Immature natural killer cell (primary cell): ENCODE data around the gene KBTBD8. TPM values are rescaled to one million over a fixed set of nuclear protein-coding genes. Genes with fewer than 3 reads are reported as not detected.

ENCODE experiments used
- DNase-seq, 3 donors: peaks; one replicate each; pipeline ENCODE4 v3.0.0; 2022; ENCODE audit warnings: mixed read lengths in 1 of 3
- H3K27ac Mint-ChIP-seq, 6 donors: one replicate each; pipeline ENCODE4 v1.8.0; 2020; ENCODE audit warnings: mixed read lengths in 6 of 6, mild to moderate bottlenecking in 5 of 6, inconsistent platforms in 4 of 6, moderate library complexity in 3 of 6
- H3K27me3 Mint-ChIP-seq, 3 donors: one replicate each; pipeline ENCODE4 v1.8.0; 2020 to 2021; ENCODE audit warnings: low read depth in 3 of 3, mild to moderate bottlenecking in 3 of 3, mixed read lengths in 3 of 3, moderate library complexity in 3 of 3, inconsistent platforms in 1 of 3
- H3K36me3 Mint-ChIP-seq, 3 donors: one replicate each; pipeline ENCODE4 v1.8.0; 2020; ENCODE audit warnings: mixed read lengths in 3 of 3, inconsistent platforms in 2 of 3, mild to moderate bottlenecking in 2 of 3
- H3K4me1 Mint-ChIP-seq, 2 donors: one replicate each; pipeline ENCODE4 v1.8.0; 2020; ENCODE audit warnings: inconsistent platforms in 2 of 2, mild to moderate bottlenecking in 2 of 2, mixed read lengths in 2 of 2, moderate library complexity in 1 of 2
- H3K4me3 Mint-ChIP-seq, 5 donors: one replicate each; pipeline ENCODE4 v1.8.0; 2020; ENCODE audit warnings: mild to moderate bottlenecking in 5 of 5, mixed read lengths in 5 of 5, inconsistent platforms in 3 of 5, moderate library complexity in 3 of 5
- H3K9me3 Mint-ChIP-seq, 6 donors: one replicate each; pipeline ENCODE4 v1.8.0; 2020; ENCODE audit warnings: mild to moderate bottlenecking in 6 of 6, mixed read lengths in 6 of 6, inconsistent platforms in 4 of 6, moderate library complexity in 3 of 6
- polyA plus RNA-seq, 3 donors: library from polyadenylated mRNA; unstranded; fragments of 300-500 nt; fragmentation: Illumina TruSeq; gene quantifications; one replicate each; pipeline ENCODE4 v1.2.3, GENCODE V29; 2021

The KBTBD8 gene
- polyA plus RNA-seq, 3 donors from 2014 or later, result 2.8 to 4.0 (median 3.0) TPM

GRCh38 chr3:67009716-67010115 lies 11.6 kb downstream of the KBTBD8 start:
- Mint-ChIP-seq H3K27me3 (peaks cover 0 to 2% (median 0%) of the 10 kb centered on the region in 3 donors), H3K36me3 (peaks cover 17 to 52% (median 27%) of the 10 kb centered on the region in 3 donors)

GRCh38 chr3:67011414-67012131 lies 13.5 kb downstream of the KBTBD8 start:
- no peak overlapping the region for H3K4me3 Mint-ChIP-seq
- no peaks in the 10 kb centered on the region for H3K9me3 Mint-ChIP-seq
- peaks cover 0 to 2% (median 0%) of the 10 kb centered on the region in 3 donors for H3K27me3 Mint-ChIP-seq
- no peak for DNase-seq
- H3K27ac Mint-ChIP-seq, result no peak overlapping the region
- peaks cover 0 to 4% of the 10 kb centered on the region in 2 donors for H3K4me1 Mint-ChIP-seq
- peaks cover 17 to 44% (median 27%) of the 10 kb centered on the region in 3 donors for H3K36me3 Mint-ChIP-seq

More at GRCh38 chr3:67009716-67010115, 11.6 kb downstream of the KBTBD8 start:
- peaks cover 0 to 7% of the 10 kb centered on the region in 2 donors for H3K4me1 Mint-ChIP-seq
- H3K4me3 Mint-ChIP-seq, result no peak overlapping the region
- H3K27ac Mint-ChIP-seq, result no peak overlapping the region
- no peak for DNase-seq
- H3K9me3 Mint-ChIP-seq, result no peaks in the 10 kb centered on the region

GRCh38 chr3:67012564-67012963 lies 14.5 kb downstream of the KBTBD8 start:
- Mint-ChIP-seq H3K4me3 (no peak overlapping the region), H3K9me3 (no peaks in the 10 kb centered on the region), H3K36me3 (peaks cover 17 to 44% (median 23%) of the 10 kb centered on the region in 3 donors), H3K4me1 (peaks cover 0 to 6% of the 10 kb centered on the region in 2 donors), H3K27ac (no peak overlapping the region), H3K27me3 (peaks cover 0 to 2% (median 0%) of the 10 kb centered on the region in 3 donors)
- no peak for DNase-seq

GRCh38 chr3:67015702-67016484 lies 17.8 kb downstream of the KBTBD8 start:
- no peak overlapping the region for H3K4me3 Mint-ChIP-seq
- H3K27me3 Mint-ChIP-seq, result peaks cover 0 to 3% (median 2%) of the 10 kb centered on the region in 3 donors
- DNase-seq, result no peak
- H3K27ac Mint-ChIP-seq, result no peak overlapping the region
- peaks cover 8 to 12% of the 10 kb centered on the region in 2 donors for H3K4me1 Mint-ChIP-seq
- peaks cover 11 to 20% (median 16%) of the 10 kb centered on the region in 3 donors for H3K36me3 Mint-ChIP-seq
- no peaks in the 10 kb centered on the region for H3K9me3 Mint-ChIP-seq

GRCh38 chr3:67016522-67017080 lies 18.5 kb downstream of the KBTBD8 start:
- H3K36me3 Mint-ChIP-seq, result peaks cover 11 to 13% (median 13%) of the 10 kb centered on the region in 3 donors
- H3K27ac Mint-ChIP-seq, result no peak overlapping the region
- no peak for DNase-seq
- H3K9me3 Mint-ChIP-seq, result no peaks in the 10 kb centered on the region
- peaks cover 0 to 3% (median 2%) of the 10 kb centered on the region in 3 donors for H3K27me3 Mint-ChIP-seq
- H3K4me3 Mint-ChIP-seq, result no peak overlapping the region
- peaks cover 8 to 12% of the 10 kb centered on the region in 2 donors for H3K4me1 Mint-ChIP-seq

- Mint-ChIP-seq H3K4me3 (no peak overlapping the region), H3K27ac (no peak overlapping the region)
Observed at GRCh38 chr3:67017211-67017610, 19.1 kb downstream of the KBTBD8 start.

GRCh38 chr3:67018105-67018788 lies 20.1 kb downstream of the KBTBD8 start:
- DNase-seq, result no peak
- Mint-ChIP-seq H3K27me3 (peaks cover 0 to 3% (median 0%) of the 10 kb centered on the region in 3 donors), H3K27ac (no peak overlapping the region), H3K9me3 (no peaks in the 10 kb centered on the region), H3K4me1 (peaks cover 8 to 12% of the 10 kb centered on the region in 2 donors), H3K4me3 (peak overlapping the region in 1 of 5 donors; percentile 48), H3K36me3 (peaks cover under 1 to 12% (median 3%) of the 10 kb centered on the region in 3 donors)

More at GRCh38 chr3:67017211-67017610, 19.1 kb downstream of the KBTBD8 start:
- Mint-ChIP-seq H3K9me3 (no peaks in the 10 kb centered on the region), H3K36me3 (peaks cover 5 to 9% (median 7%) of the 10 kb centered on the region in 3 donors), H3K4me1 (peaks cover 8 to 12% of the 10 kb centered on the region in 2 donors), H3K27me3 (peaks cover 0 to 3% (median 0%) of the 10 kb centered on the region in 3 donors)
- no peak for DNase-seq

GRCh38 chr3:67018789-67019526 lies 20.9 kb downstream of the KBTBD8 start:
- H3K27ac Mint-ChIP-seq, result no peak overlapping the region

GRCh38 chr3:67028001-67028784 lies 30.1 kb downstream of the KBTBD8 start:
- H3K4me1 Mint-ChIP-seq, result peaks cover 0 to 6% of the 10 kb centered on the region in 2 donors
- H3K27ac Mint-ChIP-seq, result no peak overlapping the region
- H3K36me3 Mint-ChIP-seq, result peaks cover 0 to 4% (median 0%) of the 10 kb centered on the region in 3 donors
- no peak for DNase-seq
- no peak overlapping the region for H3K4me3 Mint-ChIP-seq
- H3K27me3 Mint-ChIP-seq, result no peaks in the 10 kb centered on the region
- H3K9me3 Mint-ChIP-seq, result no peaks in the 10 kb centered on the region

More at GRCh38 chr3:67018789-67019526, 20.9 kb downstream of the KBTBD8 start:
- DNase-seq, result no peak
- no peaks in the 10 kb centered on the region for H3K9me3 Mint-ChIP-seq
- peaks cover 0 to 12% (median 0%) of the 10 kb centered on the region in 3 donors for H3K36me3 Mint-ChIP-seq
- peaks cover 0 to 3% (median 0%) of the 10 kb centered on the region in 3 donors for H3K27me3 Mint-ChIP-seq
- H3K4me3 Mint-ChIP-seq, result no peak overlapping the region
- peaks cover 8 to 12% of the 10 kb centered on the region in 2 donors for H3K4me1 Mint-ChIP-seq

- peaks cover 0 to 4% (median 0%) of the 10 kb centered on the region in 3 donors for H3K36me3 Mint-ChIP-seq
- peaks cover 0 to 6% of the 10 kb centered on the region in 2 donors for H3K4me1 Mint-ChIP-seq
- H3K27me3 Mint-ChIP-seq, result no peaks in the 10 kb centered on the region
- H3K27ac Mint-ChIP-seq, result no peak overlapping the region
- no peak for DNase-seq
- no peak overlapping the region for H3K4me3 Mint-ChIP-seq
- no peaks in the 10 kb centered on the region for H3K9me3 Mint-ChIP-seq
Observed at GRCh38 chr3:67030785-67031740, 33.0 kb downstream of the KBTBD8 start.

GRCh38 chr3:67031986-67032385 lies 33.9 kb downstream of the KBTBD8 start:
- peaks cover 0 to 4% (median 0%) of the 10 kb centered on the region in 3 donors for H3K36me3 Mint-ChIP-seq
- H3K27me3 Mint-ChIP-seq, result no peaks in the 10 kb centered on the region
- no peak for DNase-seq
- H3K27ac Mint-ChIP-seq, result no peak overlapping the region
- no peak overlapping the region for H3K4me3 Mint-ChIP-seq
- H3K4me1 Mint-ChIP-seq, result peaks cover 0 to 6% of the 10 kb centered on the region in 2 donors
- H3K9me3 Mint-ChIP-seq, result no peaks in the 10 kb centered on the region
